Osteocyte (in vitro differentiated cells): ENCODE measurements around the gene SLC41A3. TPM values are rescaled to one million over a fixed set of nuclear protein-coding genes. Genes with fewer than 3 reads are reported as not detected.

Experiments used
- DNase-seq: peaks from one replicate; pipeline ENCODE4 v3.0.0; 2021; ENCODE audit warnings: mixed read lengths; ENCODE audit not compliant: unreplicated experiment; ENCODE audit errors: extremely low spot score
- H3K27ac Mint-ChIP-seq: one replicate; pipeline ENCODE4 v1.8.0; 2021; ENCODE audit warnings: mild to moderate bottlenecking, mixed read lengths; ENCODE audit not compliant: unreplicated experiment
- H3K27me3 Mint-ChIP-seq: one replicate; pipeline ENCODE4 v1.8.0; 2021; ENCODE audit warnings: mixed read lengths; ENCODE audit not compliant: unreplicated experiment
- H3K36me3 Mint-ChIP-seq: one replicate; pipeline ENCODE4 v1.8.0; 2021; ENCODE audit warnings: mixed read lengths; ENCODE audit not compliant: unreplicated experiment
- H3K4me1 Mint-ChIP-seq: one replicate; pipeline ENCODE4 v1.8.0; 2021; ENCODE audit warnings: mixed read lengths; ENCODE audit not compliant: unreplicated experiment
- H3K4me3 Mint-ChIP-seq: one replicate; pipeline ENCODE4 v1.8.0; 2021; ENCODE audit warnings: mild to moderate bottlenecking, moderate library complexity, mixed read lengths; ENCODE audit not compliant: unreplicated experiment
- H3K9me3 Mint-ChIP-seq: one replicate; pipeline ENCODE4 v1.8.0; 2021; ENCODE audit warnings: mixed read lengths; ENCODE audit not compliant: unreplicated experiment
- CTCF ChIP-seq: fragments of 200-600 bp; sonication (generic); IDR thresholded peaks from 2 replicates; pipeline ENCODE4 v1.5.0; 2021; ENCODE audit warnings: antibody characterized with exemption, mild to moderate bottlenecking, moderate library complexity
- total RNA-seq: library from RNA; stranded (reverse); gene quantifications from 2 replicates; pipeline ENCODE4 v1.2.1, GENCODE V29; 2021

Gene SLC41A3
- total RNA-seq, 1 donor from 2014 or later, result 80.6 TPM

DNA sequence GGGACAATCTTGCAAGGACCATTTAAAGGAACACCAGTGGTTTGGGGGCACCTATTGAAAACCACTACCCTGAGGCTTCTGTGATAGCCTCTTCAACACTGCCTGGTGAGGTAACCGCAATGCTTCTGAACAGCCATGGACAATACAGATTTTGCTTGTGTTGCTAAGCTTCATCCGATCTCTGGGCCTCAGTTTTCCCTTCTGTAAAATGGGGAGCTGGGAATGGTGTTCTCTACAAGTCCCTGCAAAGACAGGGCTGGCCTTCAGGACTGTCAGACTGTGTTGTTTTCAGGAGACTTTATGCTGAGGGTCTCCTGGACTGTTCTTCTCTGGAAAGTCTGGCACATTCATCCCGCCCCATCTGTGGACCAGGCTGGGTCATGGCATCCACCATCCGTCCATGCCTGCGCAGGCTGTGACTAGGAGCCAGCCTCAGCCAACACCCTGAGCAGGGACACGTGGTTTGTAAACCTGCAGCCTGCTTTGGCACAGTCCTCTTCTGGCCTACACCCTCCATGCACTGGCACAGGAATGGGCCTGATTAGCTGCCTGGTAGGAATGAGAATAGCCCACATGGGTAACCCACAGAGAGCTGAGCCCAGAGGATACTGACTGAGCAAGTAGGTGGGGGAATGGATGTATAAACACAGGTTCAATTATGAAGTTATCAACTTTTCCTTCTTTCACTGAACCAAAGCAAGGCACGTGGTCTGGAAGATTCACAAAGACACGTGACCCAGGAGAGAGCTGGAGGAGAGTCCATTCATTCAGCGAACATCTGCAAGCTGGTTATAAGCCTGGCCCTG lies 59.7 kb downstream of the SLC41A3 start:
- Mint-ChIP-seq H3K4me3 (no peak overlapping the region), H3K27me3 (no peaks in the 10 kb centered on the region), H3K9me3 (peaks cover 8% of the 10 kb centered on the region), H3K36me3 (peaks cover 37% of the 10 kb centered on the region), H3K27ac (no peak overlapping the region), H3K4me1 (no peaks in the 10 kb centered on the region)
- no peak for TF ChIP-seq CTCF
- DNase-seq, result peak; percentile 68

DNA sequence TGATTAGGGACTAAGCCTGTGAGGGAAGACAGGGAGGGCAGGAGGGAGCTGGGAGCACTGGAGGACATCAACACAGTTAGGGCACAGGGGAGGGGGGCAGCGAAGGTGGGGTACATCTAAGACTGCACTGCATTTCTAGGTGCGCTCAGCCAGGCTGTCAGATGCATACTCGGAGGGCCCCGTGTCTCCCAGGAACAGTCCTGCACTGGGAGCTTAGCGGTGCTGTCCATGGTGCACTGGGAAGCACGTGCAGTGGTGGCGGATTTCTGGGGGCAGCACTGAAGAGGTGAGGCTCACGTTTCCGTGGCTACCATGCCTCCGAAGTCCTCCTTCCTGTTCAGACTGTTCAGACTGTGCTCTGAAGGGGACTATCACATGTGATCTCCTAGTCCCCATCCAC lies 60.5 kb downstream of the SLC41A3 start:
- Mint-ChIP-seq H3K4me3 (no peak overlapping the region), H3K27me3 (no peaks in the 10 kb centered on the region), H3K27ac (no peak overlapping the region), H3K9me3 (peaks cover 7% of the 10 kb centered on the region), H3K36me3 (peaks cover 33% of the 10 kb centered on the region), H3K4me1 (no peaks in the 10 kb centered on the region)
- peak; percentile 71 for DNase-seq
- no peak for TF ChIP-seq CTCF

DNA sequence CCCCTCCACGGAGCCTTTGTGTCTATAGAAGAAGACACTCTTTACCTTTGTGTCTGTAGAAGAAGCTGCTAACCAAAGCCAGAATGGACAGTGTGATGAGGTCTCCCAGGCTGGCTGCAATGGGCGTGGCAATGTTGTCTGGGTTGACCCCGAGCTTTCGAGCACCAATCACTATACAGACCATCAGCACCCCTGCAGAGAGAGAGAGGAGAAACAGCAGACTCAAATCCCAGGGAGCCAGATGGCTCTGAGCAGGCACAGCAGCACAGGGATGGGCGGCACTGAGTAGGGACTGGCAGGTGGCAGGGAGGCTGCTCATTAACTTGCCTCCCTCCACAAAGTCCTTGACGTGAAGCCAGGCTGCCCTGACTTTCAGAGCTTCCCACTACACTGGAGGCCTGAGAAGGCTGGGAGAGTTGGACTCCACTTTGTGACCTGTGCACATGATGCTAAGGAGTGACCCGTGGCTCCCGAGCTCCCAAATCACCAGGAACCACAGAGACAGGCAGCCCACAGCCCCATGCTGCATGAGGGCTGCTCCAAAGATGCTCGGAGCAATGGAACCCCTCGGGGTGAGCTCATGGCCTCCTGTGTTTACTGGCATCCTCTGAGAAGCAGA lies 61.1 kb downstream of the SLC41A3 start:
- Mint-ChIP-seq H3K27ac (no peak overlapping the region), H3K36me3 (peaks cover 33% of the 10 kb centered on the region), H3K4me3 (no peak overlapping the region), H3K27me3 (no peaks in the 10 kb centered on the region), H3K9me3 (peaks cover 7% of the 10 kb centered on the region), H3K4me1 (no peaks in the 10 kb centered on the region)
- no peak for DNase-seq
- TF ChIP-seq CTCF, result no peak

- H3K27me3 Mint-ChIP-seq, result no peaks in the 10 kb centered on the region
- H3K4me3 Mint-ChIP-seq, result no peak overlapping the region
- DNase-seq, result no peak
- H3K36me3 Mint-ChIP-seq, result peaks cover 26% of the 10 kb centered on the region
- H3K4me1 Mint-ChIP-seq, result no peaks in the 10 kb centered on the region
- no peak for TF ChIP-seq CTCF
- H3K27ac Mint-ChIP-seq, result no peak overlapping the region
- no peaks in the 10 kb centered on the region for H3K9me3 Mint-ChIP-seq
These were observed 62.2 kb downstream of the SLC41A3 start for GRCh38 chr3:126021702-126022101.

DNA sequence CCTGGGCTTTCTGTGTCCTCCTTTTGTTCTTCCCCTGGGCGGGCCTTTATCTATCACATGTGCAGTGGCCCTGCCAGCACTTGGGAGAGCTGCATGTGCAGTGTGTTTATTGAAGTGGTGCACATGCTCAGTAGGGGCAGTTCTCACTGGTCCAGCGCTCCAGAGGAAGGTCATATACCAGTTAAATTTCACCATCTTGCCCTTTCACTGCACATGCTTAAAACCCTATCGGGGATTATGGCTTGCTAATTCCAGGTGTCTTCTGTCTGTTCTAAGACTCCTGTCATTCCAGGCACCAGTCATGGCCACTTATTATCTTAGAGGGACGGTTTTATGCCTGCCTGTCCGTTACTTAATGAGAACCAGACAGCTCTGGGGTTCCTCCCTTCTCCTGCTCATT lies 62.7 kb downstream of the SLC41A3 start:
- Mint-ChIP-seq H3K36me3 (peaks cover 23% of the 10 kb centered on the region), H3K4me3 (no peak overlapping the region), H3K27me3 (no peaks in the 10 kb centered on the region), H3K27ac (no peak overlapping the region), H3K9me3 (no peaks in the 10 kb centered on the region), H3K4me1 (no peaks in the 10 kb centered on the region)
- TF ChIP-seq CTCF, result no peak
- no peak for DNase-seq
